ENCODE data around the gene CFLAR. TPM values are rescaled to one million over a fixed set of nuclear protein-coding genes. Genes with fewer than 3 reads are reported as not detected.

Gene CFLAR
- total and polyA plus RNA-seq, 2 of the 4 experiments (the other 2 are of a cell fraction), result 29.2 to 59.9 TPM

DNA sequence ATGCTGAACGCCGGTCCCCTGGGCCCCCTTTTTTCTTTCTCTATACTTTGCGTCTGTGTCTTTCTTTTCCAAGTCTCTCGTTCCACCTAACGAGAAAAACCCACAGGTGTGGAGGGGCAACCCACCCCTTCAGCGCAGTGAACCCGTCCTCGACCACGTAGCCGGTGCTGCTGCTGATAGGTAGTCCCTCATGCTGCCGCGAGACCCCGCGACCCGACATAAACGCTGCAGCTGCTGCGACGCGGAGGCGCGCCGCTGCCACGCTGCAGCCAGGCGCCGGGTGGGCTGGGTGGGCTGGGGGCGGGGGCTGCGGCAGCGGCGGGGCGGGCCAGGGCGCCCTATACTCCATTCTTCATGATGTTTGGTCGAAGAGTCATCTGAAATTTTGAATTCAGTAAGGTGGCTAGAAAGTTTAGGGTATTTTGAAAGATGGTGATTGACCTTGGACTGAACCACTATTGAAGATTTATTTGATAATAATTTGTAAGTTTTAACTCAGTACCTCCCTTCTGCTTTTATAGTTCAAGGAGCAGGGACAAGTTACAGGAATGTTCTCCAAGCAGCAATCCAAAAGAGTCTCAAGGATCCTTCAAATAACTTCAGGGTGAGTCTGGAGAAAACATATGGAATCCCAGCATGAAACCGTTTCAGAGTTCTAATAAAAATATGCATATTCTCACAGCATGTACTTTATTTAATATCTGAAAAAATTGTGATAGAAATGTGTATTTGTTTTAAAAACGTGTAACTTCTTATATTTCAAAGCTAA, 24.1 kb downstream of the CFLAR start:
- Histone ChIP-seq H3K9ac (ENCODE audit: low read depth, low read length) (no peak overlapping the region), H2BK20ac (ENCODE audit: low read depth, low read length) (no peak overlapping the region), H2AK5ac (ENCODE audit: low read depth, low read length) (no peak overlapping the region), H3K14ac (replicated peaks; ENCODE audit: low read depth, low read length) (no peak overlapping the region), H3K79me1 (ENCODE audit: low read depth in 1 of 2, low read length in 2 of 2) (peaks cover 17 to 36% of the 10 kb centered on the region in 2 experiments), H3K4me2 (ENCODE audit: low read depth, low read length) (no peak overlapping the region), H2BK15ac (ENCODE audit: low read depth, low read length) (no peak overlapping the region), H3K4me1 (ENCODE audit: control insufficient read depth, insufficient read depth, low read length) (no peaks in the 10 kb centered on the region; the same call in 1 of the 2 replicates), H4K91ac (ENCODE audit: insufficient read depth, low read depth, low read length) (no peak overlapping the region), H2BK120ac (ENCODE audit: low read depth, low read length) (no peak overlapping the region), H2BK5ac (ENCODE audit: low read depth, low read length, poor library complexity, severe bottlenecking) (no peak overlapping the region), H3K27ac (ENCODE audit: insufficient read depth, low read length) (no peak overlapping the region), H3K4me3 (ENCODE audit: insufficient read depth, low read depth, low read length) (no peak overlapping the region), H3K36me3 (ENCODE audit: control insufficient read depth, insufficient read depth, low read length) (peaks cover 45% of the 10 kb centered on the region), H3K4ac (ENCODE audit: low read depth, low read length) (no peak overlapping the region), H4K5ac (ENCODE audit: low read depth, low read length) (no peak overlapping the region), H4K8ac (ENCODE audit: low read depth in 2 of 2, low read length in 2 of 2) (no peak overlapping the region), H2AK9ac (replicated peaks; ENCODE audit: low read depth, low read length, poor library complexity) (no peak overlapping the region), H3K18ac (ENCODE audit: low read depth, low read length) (no peak overlapping the region), H3K9me3 (ENCODE audit: control insufficient read depth, insufficient read depth, low read length) (no peaks in the 10 kb centered on the region), H4K20me1 (ENCODE audit: insufficient read depth, low read length) (no peaks in the 10 kb centered on the region), H3K27me3 (ENCODE audit: control insufficient read depth, insufficient read depth, low read length) (no peaks in the 10 kb centered on the region), H3K23ac (ENCODE audit: low read depth, low read length) (no peak overlapping the region), H3K9me1 (ENCODE audit: insufficient read depth, low read length) (peaks cover 12% of the 10 kb centered on the region), H3K56ac (ENCODE audit: extremely low read depth, insufficient read depth, low read length) (no peak overlapping the region), H2AFZ (replicated peaks; ENCODE audit: low read length, poor library complexity) (no peak overlapping the region)
- ChIA-PET POLR2A (ENCODE audit: unreplicated experiment) (no interaction called here), CTCF (no interaction called here)
- in situ Hi-C loops (cut with MboI; ENCODE audit: low sequenced_read_pairs) (no loop called here), intact Hi-C loops (cut with micrococcal nuclease) (no loop called here), dilution Hi-C loops (cut with HindIII; ENCODE audit: low sequenced_read_pairs, unreplicated experiment) (no loop called here)
- DNase-seq (no peak), ATAC-seq (ENCODE audit: low read depth) (no peak)
- 69% methylated on average over 24 of the region's 34 CpGs; no CpG with 5 or more reads in 1 of the 2 experiments for WGBS, 2 experiments (ENCODE audit: extremely low coverage in 2 of 2, insufficient read length in 1 of 2)
- TF ChIP-seq RAD21 (IDR thresholded peaks at IDR 0.05; ENCODE audit: low read length) (no peak), SMC3 (IDR thresholded peaks at IDR 0.05; ENCODE audit: low read depth, low read length) (no peak), NFE2L2 (IDR thresholded peaks at IDR 0.05; ENCODE audit: low read depth, low read length) (no peak), MAZ (IDR thresholded peaks at IDR 0.05; ENCODE audit: borderline replicate concordance, low read depth, low read length) (no peak), CEBPB (IDR thresholded peaks at IDR 0.05; ENCODE audit: low read depth, low read length) (no peak), BHLHE40 (IDR thresholded peaks at IDR 0.05; ENCODE audit: low read depth, low read length) (no peak), RFX5 (IDR thresholded peaks at IDR 0.05; ENCODE audit: low read depth, low read length) (no peak), ELK1 (IDR thresholded peaks at IDR 0.05; ENCODE audit: borderline replicate concordance, low read depth, low read length) (no peak), MAFK (IDR thresholded peaks at IDR 0.05; ENCODE audit: low read depth, low read length) (no peak), MXI1 (IDR thresholded peaks at IDR 0.05; ENCODE audit: borderline replicate concordance, low read depth, low read length) (no peak), CHD1 (IDR thresholded peaks at IDR 0.05; ENCODE audit: low read depth, low read length) (no peak), CTCF (conservative IDR thresholded peaks at IDR 0.05; ENCODE audit: low read depth, low read length) (no peak), POLR2A (IDR thresholded peaks at IDR 0.05; ENCODE audit: low read depth, low read length) (no peak), FOS (IDR thresholded peaks at IDR 0.05; ENCODE audit: low read depth, low read length) (no peak), RCOR1 (IDR thresholded peaks at IDR 0.05; ENCODE audit: insufficient replicate concordance, low read length) (no peak)
- TF ChIP-seq, protein P1, sequence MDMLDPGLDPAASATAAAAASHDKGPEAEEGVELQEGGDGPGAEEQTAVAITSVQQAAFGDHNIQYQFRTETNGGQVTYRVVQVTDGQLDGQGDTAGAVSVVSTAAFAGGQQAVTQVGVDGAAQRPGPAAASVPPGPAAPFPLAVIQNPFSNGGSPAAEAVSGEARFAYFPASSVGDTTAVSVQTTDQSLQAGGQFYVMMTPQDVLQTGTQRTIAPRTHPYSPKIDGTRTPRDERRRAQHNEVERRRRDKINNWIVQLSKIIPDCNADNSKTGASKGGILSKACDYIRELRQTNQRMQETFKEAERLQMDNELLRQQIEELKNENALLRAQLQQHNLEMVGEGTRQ (IDR thresholded peaks at IDR 0.05; ENCODE audit: low read depth, low read length), result no peak
- no TSS peak for BruUV-seq (replicated peaks)

Data from IMR-90 (cell line).